ENCODE measurements around the gene METTL8. TPM values are rescaled to one million over a fixed set of nuclear protein-coding genes. Genes with fewer than 3 reads are reported as not detected.

Gene METTL8
- total RNA-seq, 1 experiment from 2014 or later = 59.1 TPM

DNA sequence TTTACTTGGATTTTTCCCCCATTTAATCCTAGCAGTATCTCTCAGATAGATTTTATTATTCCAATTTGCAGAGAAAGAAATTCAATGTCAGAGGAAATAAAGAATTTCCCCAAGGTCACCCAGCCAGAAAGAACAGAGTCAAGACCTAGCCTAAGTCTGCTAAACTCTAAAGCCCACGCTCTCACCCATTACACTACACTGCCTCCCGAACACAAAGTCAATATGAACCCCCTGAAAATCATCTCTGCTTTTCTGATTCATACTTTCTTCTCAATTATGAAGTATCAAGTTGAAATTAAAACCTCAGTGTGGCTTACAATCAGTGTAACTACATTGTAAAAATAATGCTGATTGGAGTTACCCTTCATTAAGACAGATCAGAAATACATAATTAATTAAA, 89.6 kb downstream of the METTL8 start:
- H3K4me3 Mint-ChIP-seq = no peak overlapping the region
- no peaks in the 10 kb centered on the region for H3K9me3 Mint-ChIP-seq
- TF ChIP-seq GTF2I (CRISPR knock-in tag; conservative IDR thresholded peaks at IDR 0.05) (no peak), ZNF671 (CRISPR knock-in tag; IDR thresholded peaks at IDR 0.05) (no peak), CREB1 (CRISPR knock-in tag; IDR thresholded peaks at IDR 0.05) (no peak), ELF4 (CRISPR knock-in tag; IDR thresholded peaks at IDR 0.05; ENCODE audit: low read depth) (no peak), CTCF (IDR thresholded peaks at IDR 0.05) (no peak), FOXP1 (CRISPR knock-in tag; IDR thresholded peaks at IDR 0.05; ENCODE audit: borderline replicate concordance) (no peak), NR2C2 (CRISPR knock-in tag; IDR thresholded peaks at IDR 0.05) (no peak), SMAD3 (CRISPR knock-in tag; IDR thresholded peaks at IDR 0.05; ENCODE audit: borderline replicate concordance) (no peak)
- TF ChIP-seq, protein P1, sequence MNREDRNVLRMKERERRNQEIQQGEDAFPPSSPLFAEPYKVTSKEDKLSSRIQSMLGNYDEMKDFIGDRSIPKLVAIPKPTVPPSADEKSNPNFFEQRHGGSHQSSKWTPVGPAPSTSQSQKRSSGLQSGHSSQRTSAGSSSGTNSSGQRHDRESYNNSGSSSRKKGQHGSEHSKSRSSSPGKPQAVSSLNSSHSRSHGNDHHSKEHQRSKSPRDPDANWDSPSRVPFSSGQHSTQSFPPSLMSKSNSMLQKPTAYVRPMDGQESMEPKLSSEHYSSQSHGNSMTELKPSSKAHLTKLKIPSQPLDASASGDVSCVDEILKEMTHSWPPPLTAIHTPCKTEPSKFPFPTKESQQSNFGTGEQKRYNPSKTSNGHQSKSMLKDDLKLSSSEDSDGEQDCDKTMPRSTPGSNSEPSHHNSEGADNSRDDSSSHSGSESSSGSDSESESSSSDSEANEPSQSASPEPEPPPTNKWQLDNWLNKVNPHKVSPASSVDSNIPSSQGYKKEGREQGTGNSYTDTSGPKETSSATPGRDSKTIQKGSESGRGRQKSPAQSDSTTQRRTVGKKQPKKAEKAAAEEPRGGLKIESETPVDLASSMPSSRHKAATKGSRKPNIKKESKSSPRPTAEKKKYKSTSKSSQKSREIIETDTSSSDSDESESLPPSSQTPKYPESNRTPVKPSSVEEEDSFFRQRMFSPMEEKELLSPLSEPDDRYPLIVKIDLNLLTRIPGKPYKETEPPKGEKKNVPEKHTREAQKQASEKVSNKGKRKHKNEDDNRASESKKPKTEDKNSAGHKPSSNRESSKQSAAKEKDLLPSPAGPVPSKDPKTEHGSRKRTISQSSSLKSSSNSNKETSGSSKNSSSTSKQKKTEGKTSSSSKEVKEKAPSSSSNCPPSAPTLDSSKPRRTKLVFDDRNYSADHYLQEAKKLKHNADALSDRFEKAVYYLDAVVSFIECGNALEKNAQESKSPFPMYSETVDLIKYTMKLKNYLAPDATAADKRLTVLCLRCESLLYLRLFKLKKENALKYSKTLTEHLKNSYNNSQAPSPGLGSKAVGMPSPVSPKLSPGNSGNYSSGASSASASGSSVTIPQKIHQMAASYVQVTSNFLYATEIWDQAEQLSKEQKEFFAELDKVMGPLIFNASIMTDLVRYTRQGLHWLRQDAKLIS (CRISPR knock-in tag; IDR thresholded peaks at IDR 0.05; ENCODE audit: borderline replicate concordance) = no peak
- TF ChIP-seq, protein P2, sequence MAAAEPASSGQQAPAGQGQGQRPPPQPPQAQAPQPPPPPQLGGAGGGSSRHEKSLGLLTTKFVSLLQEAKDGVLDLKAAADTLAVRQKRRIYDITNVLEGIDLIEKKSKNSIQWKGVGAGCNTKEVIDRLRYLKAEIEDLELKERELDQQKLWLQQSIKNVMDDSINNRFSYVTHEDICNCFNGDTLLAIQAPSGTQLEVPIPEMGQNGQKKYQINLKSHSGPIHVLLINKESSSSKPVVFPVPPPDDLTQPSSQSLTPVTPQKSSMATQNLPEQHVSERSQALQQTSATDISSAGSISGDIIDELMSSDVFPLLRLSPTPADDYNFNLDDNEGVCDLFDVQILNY (CRISPR knock-in tag; IDR thresholded peaks at IDR 0.05) = no peak
- TF ChIP-seq, protein P3, sequence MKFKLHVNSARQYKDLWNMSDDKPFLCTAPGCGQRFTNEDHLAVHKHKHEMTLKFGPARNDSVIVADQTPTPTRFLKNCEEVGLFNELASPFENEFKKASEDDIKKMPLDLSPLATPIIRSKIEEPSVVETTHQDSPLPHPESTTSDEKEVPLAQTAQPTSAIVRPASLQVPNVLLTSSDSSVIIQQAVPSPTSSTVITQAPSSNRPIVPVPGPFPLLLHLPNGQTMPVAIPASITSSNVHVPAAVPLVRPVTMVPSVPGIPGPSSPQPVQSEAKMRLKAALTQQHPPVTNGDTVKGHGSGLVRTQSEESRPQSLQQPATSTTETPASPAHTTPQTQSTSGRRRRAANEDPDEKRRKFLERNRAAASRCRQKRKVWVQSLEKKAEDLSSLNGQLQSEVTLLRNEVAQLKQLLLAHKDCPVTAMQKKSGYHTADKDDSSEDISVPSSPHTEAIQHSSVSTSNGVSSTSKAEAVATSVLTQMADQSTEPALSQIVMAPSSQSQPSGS (CRISPR knock-in tag; IDR thresholded peaks at IDR 0.05; ENCODE audit: borderline replicate concordance, low read depth) = no peak
- no peak for DNase-seq (ENCODE audit: low spot score)
- 0 out of 2 replicates have a peak overlapping the region, but pooled peaks have one; percentile 57 for H3K27ac Mint-ChIP-seq
- H3K27me3 Mint-ChIP-seq (ENCODE audit: low read depth) = no peaks in the 10 kb centered on the region
- no peaks in the 10 kb centered on the region; the same call in 1 of the 2 replicates for H3K36me3 Mint-ChIP-seq
- peaks cover 39% of the 10 kb centered on the region for H3K4me1 Mint-ChIP-seq
- no peak for ATAC-seq
- POLR2A ChIA-PET = no interaction called here
- CTCF ChIA-PET = no interaction called here

GRCh38 chr2:171342067-171342413, 91.8 kb downstream of the METTL8 start:
- Mint-ChIP-seq H3K9me3 (no peaks in the 10 kb centered on the region), H3K27ac (peak overlapping the region; percentile 24; the same call in 1 of the 2 replicates), H3K27me3 (ENCODE audit: low read depth) (no peaks in the 10 kb centered on the region), H3K4me3 (no peak overlapping the region), H3K36me3 (peaks cover 5% of the 10 kb centered on the region), H3K4me1 (peaks cover 34% of the 10 kb centered on the region)
- ATAC-seq (no peak), DNase-seq (ENCODE audit: low spot score) (no peak)
- CTCF ChIA-PET = interaction anchor here (1.8 kb wide), 1 partner anchor 255 kb away, joined by 4 read pairs; no protein-coding TSS in a partner anchor
- POLR2A ChIA-PET = interaction anchor here (0.6 kb wide), 1 partner anchor 198 kb away, joined by 6 read pairs; no protein-coding TSS in a partner anchor
- TF ChIP-seq, protein P4, sequence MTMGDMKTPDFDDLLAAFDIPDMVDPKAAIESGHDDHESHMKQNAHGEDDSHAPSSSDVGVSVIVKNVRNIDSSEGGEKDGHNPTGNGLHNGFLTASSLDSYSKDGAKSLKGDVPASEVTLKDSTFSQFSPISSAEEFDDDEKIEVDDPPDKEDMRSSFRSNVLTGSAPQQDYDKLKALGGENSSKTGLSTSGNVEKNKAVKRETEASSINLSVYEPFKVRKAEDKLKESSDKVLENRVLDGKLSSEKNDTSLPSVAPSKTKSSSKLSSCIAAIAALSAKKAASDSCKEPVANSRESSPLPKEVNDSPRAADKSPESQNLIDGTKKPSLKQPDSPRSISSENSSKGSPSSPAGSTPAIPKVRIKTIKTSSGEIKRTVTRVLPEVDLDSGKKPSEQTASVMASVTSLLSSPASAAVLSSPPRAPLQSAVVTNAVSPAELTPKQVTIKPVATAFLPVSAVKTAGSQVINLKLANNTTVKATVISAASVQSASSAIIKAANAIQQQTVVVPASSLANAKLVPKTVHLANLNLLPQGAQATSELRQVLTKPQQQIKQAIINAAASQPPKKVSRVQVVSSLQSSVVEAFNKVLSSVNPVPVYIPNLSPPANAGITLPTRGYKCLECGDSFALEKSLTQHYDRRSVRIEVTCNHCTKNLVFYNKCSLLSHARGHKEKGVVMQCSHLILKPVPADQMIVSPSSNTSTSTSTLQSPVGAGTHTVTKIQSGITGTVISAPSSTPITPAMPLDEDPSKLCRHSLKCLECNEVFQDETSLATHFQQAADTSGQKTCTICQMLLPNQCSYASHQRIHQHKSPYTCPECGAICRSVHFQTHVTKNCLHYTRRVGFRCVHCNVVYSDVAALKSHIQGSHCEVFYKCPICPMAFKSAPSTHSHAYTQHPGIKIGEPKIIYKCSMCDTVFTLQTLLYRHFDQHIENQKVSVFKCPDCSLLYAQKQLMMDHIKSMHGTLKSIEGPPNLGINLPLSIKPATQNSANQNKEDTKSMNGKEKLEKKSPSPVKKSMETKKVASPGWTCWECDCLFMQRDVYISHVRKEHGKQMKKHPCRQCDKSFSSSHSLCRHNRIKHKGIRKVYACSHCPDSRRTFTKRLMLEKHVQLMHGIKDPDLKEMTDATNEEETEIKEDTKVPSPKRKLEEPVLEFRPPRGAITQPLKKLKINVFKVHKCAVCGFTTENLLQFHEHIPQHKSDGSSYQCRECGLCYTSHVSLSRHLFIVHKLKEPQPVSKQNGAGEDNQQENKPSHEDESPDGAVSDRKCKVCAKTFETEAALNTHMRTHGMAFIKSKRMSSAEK (CRISPR knock-in tag; IDR thresholded peaks at IDR 0.05; ENCODE audit: borderline replicate concordance) = no peak
- TF ChIP-seq IRF2 (CRISPR knock-in tag; IDR thresholded peaks at IDR 0.05; ENCODE audit: borderline replicate concordance, low read depth) = no peak
- TF ChIP-seq TEAD4 (CRISPR knock-in tag; IDR thresholded peaks at IDR 0.05) = no peak
- TF ChIP-seq, protein P5, sequence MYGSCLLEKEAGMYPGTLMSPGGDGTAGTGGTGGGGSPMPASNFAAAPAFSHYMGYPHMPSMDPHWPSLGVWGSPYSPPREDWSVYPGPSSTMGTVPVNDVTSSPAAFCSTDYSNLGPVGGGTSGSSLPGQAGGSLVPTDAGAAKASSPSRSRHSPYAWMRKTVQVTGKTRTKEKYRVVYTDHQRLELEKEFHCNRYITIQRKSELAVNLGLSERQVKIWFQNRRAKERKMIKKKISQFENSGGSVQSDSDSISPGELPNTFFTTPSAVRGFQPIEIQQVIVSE (CRISPR knock-in tag; IDR thresholded peaks at IDR 0.05; ENCODE audit: borderline replicate concordance) = no peak
- no peak for TF ChIP-seq SP1 (CRISPR knock-in tag; conservative IDR thresholded peaks at IDR 0.05)
- no peak for TF ChIP-seq TEAD1 (CRISPR knock-in tag; IDR thresholded peaks at IDR 0.05)
- no peak for TF ChIP-seq CREM (CRISPR knock-in tag; IDR thresholded peaks at IDR 0.05)
- TF ChIP-seq SOX15 (CRISPR knock-in tag; IDR thresholded peaks at IDR 0.05) = no peak
- TF ChIP-seq GRHL2 (CRISPR knock-in tag; IDR thresholded peaks at IDR 0.05; ENCODE audit: insufficient replicate concordance, severe bottlenecking) = no peak

Measured in WTC11 (cell line).